BLaER1 treated with 17β-estradiol and CSF1 and Interleukin-3, amounts not matched to agents 10 nM and 100 nM (cell line): ENCODE results near the gene TAS1R3.

Experiments
- H3K27ac ChIP-seq, 11 experiments: shearing (Covaris generic); formaldehyde crosslinking; 2 replicates each; pipeline ENCODE4 v1.8.1; 2022
- H3K27me3 ChIP-seq, 11 experiments: shearing (Covaris generic); formaldehyde crosslinking; 2 replicates each; pipeline ENCODE4 v1.8.1; 2022
- H3K36me3 ChIP-seq, 11 experiments: shearing (Covaris generic); formaldehyde crosslinking; 2 replicates each; pipeline ENCODE4 v1.8.1; 2022
- H3K4me1 ChIP-seq, 10 experiments: shearing (Covaris generic); formaldehyde crosslinking; 2 replicates each; pipeline ENCODE4 v1.8.1; 2022
- H3K4me2 ChIP-seq, 11 experiments: shearing (Covaris generic); formaldehyde crosslinking; 2 replicates each; pipeline ENCODE4 v1.8.1; 2022
- H3K4me3 ChIP-seq, 10 experiments: shearing (Covaris generic); formaldehyde crosslinking; 2 replicates each; pipeline ENCODE4 v1.8.1; 2022
- H3K9ac ChIP-seq, 11 experiments: shearing (Covaris generic); formaldehyde crosslinking; 2 replicates each; pipeline ENCODE4 v1.8.1; 2022
- H3K9me3 ChIP-seq, 11 experiments: shearing (Covaris generic); formaldehyde crosslinking; replicated peaks in 1 of 11; 2 replicates each; pipeline ENCODE4 v1.8.1; 2022
- H4K20me1 ChIP-seq, 11 experiments: shearing (Covaris generic); formaldehyde crosslinking; 2 replicates each; pipeline ENCODE4 v1.8.1; 2022
- Cebpa-rat ChIP-seq, 11 experiments: shearing (Covaris generic); IDR thresholded peaks; 2 replicates each; pipeline ENCODE4 v1.8.1; 2022

Gene TAS1R3

GRCh38 chr1:1336931-1337792 is 6.1 kb downstream of the TAS1R3 start:
- H3K27ac ChIP-seq = no peak overlapping the region
- no peak overlapping the region for H3K4me2 ChIP-seq
- H3K9ac ChIP-seq = no peak overlapping the region
- no peak overlapping the region for H3K4me3 ChIP-seq
- peaks cover under 1 to 3% (median 2%) of the 10 kb centered on the region in 10 experiments; a peak in 17 of 20 replicates for H3K4me1 ChIP-seq
- H3K36me3 ChIP-seq = peaks cover 6 to 67% (median 48%) of the 10 kb centered on the region in 11 experiments; a peak in 20 of 22 replicates
- H3K9me3 ChIP-seq = no peaks in the 10 kb centered on the region
- no peak for TF ChIP-seq Cebpa-rat (IDR thresholded peaks at IDR 0.05)
- H3K27me3 ChIP-seq = no peaks in the 10 kb centered on the region
- H4K20me1 ChIP-seq = peaks cover 11 to 86% (median 34%) of the 10 kb centered on the region in 11 experiments; a peak in 20 of 22 replicates

GRCh38 chr1:1337793-1338147 is 6.7 kb downstream of the TAS1R3 start:
- Histone ChIP-seq H3K36me3 (peaks cover 6 to 67% (median 48%) of the 10 kb centered on the region in 11 experiments; a peak in 20 of 22 replicates), H4K20me1 (peaks cover 16 to 86% (median 40%) of the 10 kb centered on the region in 11 experiments; a peak in 20 of 22 replicates), H3K4me1 (peaks cover 7 to 9% (median 8%) of the 10 kb centered on the region in 10 experiments; a peak in 19 of 20 replicates), H3K4me3 (no peak overlapping the region), H3K9ac (no peak overlapping the region), H3K4me2 (no peak overlapping the region), H3K27ac (no peak overlapping the region), H3K9me3 (no peaks in the 10 kb centered on the region), H3K27me3 (no peaks in the 10 kb centered on the region)
- TF ChIP-seq Cebpa-rat (IDR thresholded peaks at IDR 0.05) = no peak

- H3K4me2 ChIP-seq = no peak overlapping the region
- H4K20me1 ChIP-seq = peaks cover 21 to 86% (median 45%) of the 10 kb centered on the region in 11 experiments; a peak in 21 of 22 replicates
- no peak overlapping the region for H3K9ac ChIP-seq
- no peak overlapping the region for H3K4me3 ChIP-seq
- no peak for TF ChIP-seq Cebpa-rat (IDR thresholded peaks at IDR 0.05)
- H3K4me1 ChIP-seq = peaks cover 12 to 15% (median 13%) of the 10 kb centered on the region in 10 experiments; a peak in 19 of 20 replicates
- no peaks in the 10 kb centered on the region for H3K9me3 ChIP-seq
- H3K27me3 ChIP-seq = no peaks in the 10 kb centered on the region
- no peak overlapping the region for H3K27ac ChIP-seq
- H3K36me3 ChIP-seq = peaks cover 6 to 67% (median 48%) of the 10 kb centered on the region in 11 experiments; a peak in 20 of 22 replicates
Measured at GRCh38 chr1:1338278-1338677, 7.2 kb downstream of the TAS1R3 start.

- Histone ChIP-seq H3K4me2 (no peak overlapping the region), H4K20me1 (peaks cover 40 to 86% (median 56%) of the 10 kb centered on the region in 11 experiments; a peak in 21 of 22 replicates), H3K27me3 (no peaks in the 10 kb centered on the region), H3K27ac (no peak overlapping the region), H3K4me3 (no peak overlapping the region), H3K4me1 (peaks cover 22 to 34% (median 32%) of the 10 kb centered on the region in 10 experiments), H3K9me3 (no peaks in the 10 kb centered on the region), H3K9ac (no peak overlapping the region), H3K36me3 (peaks cover 6 to 66% (median 45%) of the 10 kb centered on the region in 11 experiments; a peak in 20 of 22 replicates)
- TF ChIP-seq Cebpa-rat (IDR thresholded peaks at IDR 0.05) = no peak
Measured at GRCh38 chr1:1340185-1340584, 9.1 kb downstream of the TAS1R3 start.

DNA sequence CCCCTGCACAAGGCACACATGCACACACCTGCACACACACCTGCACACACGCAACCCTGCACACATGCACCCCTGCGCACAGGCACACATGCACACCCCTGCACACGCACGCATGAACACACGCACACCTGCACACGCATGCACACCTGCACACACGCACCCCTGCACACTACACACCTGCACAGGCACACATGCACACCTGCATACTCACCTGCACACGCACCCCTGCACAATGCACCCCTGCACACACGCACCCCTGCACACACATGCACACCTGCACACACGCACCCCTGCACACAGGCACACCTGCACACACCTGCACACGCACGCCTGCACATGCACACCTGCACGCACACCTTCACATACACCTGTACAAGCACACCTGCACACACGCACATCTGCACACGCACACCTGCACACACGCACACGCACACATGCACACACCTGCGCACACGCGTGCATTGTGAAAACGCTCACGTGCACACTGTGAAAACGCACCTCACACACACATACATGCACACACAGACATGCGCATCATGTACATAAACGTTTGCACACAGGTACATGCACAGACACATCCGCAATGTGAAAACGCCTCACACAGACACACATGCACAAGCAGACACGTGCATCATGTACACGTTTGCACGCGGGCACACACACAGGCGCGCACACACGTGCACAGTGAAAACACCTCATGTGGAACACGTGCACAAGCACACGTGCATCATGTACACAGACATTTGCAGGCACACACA is 9.9 kb downstream of the TAS1R3 start:
- H3K36me3 ChIP-seq = peaks cover 6 to 58% (median 39%) of the 10 kb centered on the region in 11 experiments; a peak in 20 of 22 replicates
- H3K27ac ChIP-seq = no peak overlapping the region
- H4K20me1 ChIP-seq = peaks cover 44 to 86% (median 57%) of the 10 kb centered on the region in 11 experiments; a peak in 21 of 22 replicates
- TF ChIP-seq Cebpa-rat (IDR thresholded peaks at IDR 0.05) = no peak
- no peak overlapping the region for H3K4me2 ChIP-seq
- no peak overlapping the region for H3K4me3 ChIP-seq
- H3K4me1 ChIP-seq = peaks cover 29 to 41% (median 40%) of the 10 kb centered on the region in 10 experiments
- no peaks in the 10 kb centered on the region for H3K27me3 ChIP-seq
- H3K9me3 ChIP-seq = no peaks in the 10 kb centered on the region
- no peak overlapping the region for H3K9ac ChIP-seq

DNA sequence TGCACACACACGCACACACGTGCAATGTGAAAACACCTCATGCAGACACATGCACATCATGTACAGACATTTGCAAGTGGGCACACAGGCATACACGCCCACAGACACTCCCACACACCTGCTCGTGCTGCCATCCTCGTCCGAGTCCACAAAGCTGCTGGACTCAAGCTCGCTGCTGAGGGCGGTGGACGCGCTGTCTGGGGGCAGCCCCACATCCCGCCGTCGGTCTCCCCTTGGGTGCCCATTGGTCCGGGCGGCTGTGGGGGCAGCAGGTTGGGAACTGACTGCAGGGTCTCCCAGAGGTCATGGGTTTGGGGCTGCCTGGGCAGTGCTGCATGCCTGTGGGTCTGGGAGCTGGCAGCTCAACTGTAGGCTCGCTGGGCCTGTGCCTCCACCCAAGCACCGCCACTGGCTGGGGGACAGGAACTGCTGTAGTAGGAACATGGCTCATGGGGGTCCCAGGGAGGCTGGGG is 10.5 kb downstream of the TAS1R3 start:
- H3K36me3 ChIP-seq = peaks cover 6 to 52% (median 34%) of the 10 kb centered on the region in 11 experiments; a peak in 20 of 22 replicates
- no peaks in the 10 kb centered on the region for H3K27me3 ChIP-seq
- TF ChIP-seq Cebpa-rat (IDR thresholded peaks at IDR 0.05) = no peak
- no peak overlapping the region for H3K4me3 ChIP-seq
- no peak overlapping the region for H3K27ac ChIP-seq
- 0 out of 22 replicates have a peak overlapping the region, but pooled peaks of 1 of the 11 experiments have one; percentile 96 for H3K4me2 ChIP-seq
- H3K9me3 ChIP-seq = no peaks in the 10 kb centered on the region
- peaks cover 50 to 86% (median 63%) of the 10 kb centered on the region in 11 experiments; a peak in 21 of 22 replicates for H4K20me1 ChIP-seq
- H3K9ac ChIP-seq = no peak overlapping the region
- H3K4me1 ChIP-seq = peaks cover 36 to 48% (median 46%) of the 10 kb centered on the region in 10 experiments

GRCh38 chr1:1342061-1342562 is 11.0 kb downstream of the TAS1R3 start:
- no peak overlapping the region for H3K4me3 ChIP-seq
- H3K9me3 ChIP-seq = no peaks in the 10 kb centered on the region
- H4K20me1 ChIP-seq = peaks cover 55 to 86% (median 68%) of the 10 kb centered on the region in 11 experiments; a peak in 21 of 22 replicates
- H3K27ac ChIP-seq = peak overlapping the region in 6 of 11 experiments; percentile 13 to 47 (median 36); a peak in 6 of 22 replicates
- H3K27me3 ChIP-seq = no peaks in the 10 kb centered on the region
- peaks cover under 1 to 46% (median 33%) of the 10 kb centered on the region in 11 experiments; a peak in 20 of 22 replicates for H3K36me3 ChIP-seq
- H3K9ac ChIP-seq = peak overlapping the region in 9 of 11 experiments; percentile 23 to 57 (median 48); a peak in 12 of 22 replicates
- peak overlapping the region in 10 of 11 experiments; percentile 60 to 100 (median 100); a peak in 19 of 22 replicates for H3K4me2 ChIP-seq
- TF ChIP-seq Cebpa-rat (IDR thresholded peaks at IDR 0.05) = no peak
- H3K4me1 ChIP-seq = peaks cover 41 to 53% (median 52%) of the 10 kb centered on the region in 10 experiments

GRCh38 chr1:1342584-1343115 is 11.6 kb downstream of the TAS1R3 start:
- H3K27ac ChIP-seq = peak overlapping the region in 6 of 11 experiments; percentile 13 to 47 (median 36); a peak in 9 of 22 replicates
- TF ChIP-seq Cebpa-rat (IDR thresholded peaks at IDR 0.05) = no peak

More at GRCh38 chr1:1342584-1343115, 11.6 kb downstream of the TAS1R3 start:
- H3K9me3 ChIP-seq = no peaks in the 10 kb centered on the region
- peak overlapping the region; percentile 57 to 100 (median 99) for H3K4me2 ChIP-seq
- peaks cover 0 to 42% (median 31%) of the 10 kb centered on the region in 11 experiments; a peak in 19 of 22 replicates for H3K36me3 ChIP-seq
- peak overlapping the region in 10 of 11 experiments; percentile 23 to 57 (median 48); a peak in 14 of 22 replicates for H3K9ac ChIP-seq
- H3K27me3 ChIP-seq = no peaks in the 10 kb centered on the region
- peaks cover 46 to 58% (median 57%) of the 10 kb centered on the region in 10 experiments for H3K4me1 ChIP-seq
- H4K20me1 ChIP-seq = peaks cover 61 to 86% (median 74%) of the 10 kb centered on the region in 11 experiments; a peak in 21 of 22 replicates
- H3K4me3 ChIP-seq = no peak overlapping the region; a peak in 1 of 20 replicates
